Hepatocyte (in vitro differentiated cells): ENCODE measurements around the gene COIL. TPM values are rescaled to one million over a fixed set of nuclear protein-coding genes. Genes with fewer than 3 reads are reported as not detected.

Experiments used
- DNase-seq: peaks from one replicate; pipeline ENCODE4 v3.0.0-alpha.2; 2016; ENCODE audit warnings: low spot score
- H2AFZ ChIP-seq: fragments of 200-600 bp; sonication (generic); 2 replicates; pipeline ENCODE4 v1.6.0; 2016; ENCODE audit warnings: antibody characterized with exemption, mild to moderate bottlenecking
- H3K27ac ChIP-seq: fragments of 200-600 bp; sonication (generic); 2 replicates; pipeline ENCODE4 v1.5.1; 2016; ENCODE audit warnings: mild to moderate bottlenecking
- H3K27me3 ChIP-seq: fragments of 200-600 bp; sonication (generic); 2 replicates; pipeline ENCODE4 v1.6.1; 2016
- H3K36me3 ChIP-seq: fragments of 200-600 bp; sonication (generic); replicated peaks from 2 replicates; pipeline ENCODE4 v1.5.1; 2016; ENCODE audit warnings: low read depth; ENCODE audit not compliant: insufficient read depth
- H3K4me1 ChIP-seq: fragments of 200-600 bp; sonication (generic); 2 replicates; pipeline ENCODE4 v1.5.1; 2016; ENCODE audit warnings: mild to moderate bottlenecking, moderate library complexity; ENCODE audit not compliant: insufficient read depth
- H3K4me2 ChIP-seq: fragments of 200-600 bp; sonication (generic); 2 replicates; pipeline ENCODE4 v1.6.0; 2016
- H3K4me3 ChIP-seq: fragments of 200-600 bp; sonication (generic); 2 replicates; pipeline ENCODE4 v1.5.1; 2016; ENCODE audit warnings: mild to moderate bottlenecking
- H3K79me2 ChIP-seq: fragments of 200-600 bp; sonication (generic); 2 replicates; pipeline ENCODE4 v1.6.0; 2017; ENCODE audit warnings: mild to moderate bottlenecking
- H3K9me2 ChIP-seq: fragments of 200-600 bp; sonication (generic); replicated peaks from 2 replicates; pipeline ENCODE4 v1.6.0; 2017; ENCODE audit warnings: mild to moderate bottlenecking; ENCODE audit not compliant: insufficient read depth
- H3K9me3 ChIP-seq: fragments of 200-600 bp; sonication (generic); 2 replicates; pipeline ENCODE4 v1.5.1; 2016; ENCODE audit warnings: low read depth, mild to moderate bottlenecking
- H4K20me1 ChIP-seq: fragments of 200-600 bp; sonication (generic); 2 replicates; pipeline ENCODE4 v1.6.0; 2016; ENCODE audit warnings: mild to moderate bottlenecking; ENCODE audit not compliant: insufficient read depth, poor library complexity, severe bottlenecking
- CTCF ChIP-seq: fragments of 200-600 bp; sonication (generic); IDR thresholded peaks from 2 replicates; pipeline ENCODE4 v1.5.1; 2016; ENCODE audit warnings: antibody characterized with exemption, mild to moderate bottlenecking; ENCODE audit not compliant: poor library complexity
- EZH2 ChIP-seq: fragments of 200-600 bp; sonication (generic); IDR thresholded peaks from 2 replicates; pipeline ENCODE4 v1.6.1; 2016; ENCODE audit warnings: antibody characterized with exemption, mild to moderate bottlenecking, borderline replicate concordance
- EZH2phosphoT487 ChIP-seq: fragments of 200-600 bp; sonication (generic); IDR thresholded peaks from one replicate; pipeline ENCODE4 v1.6.1; 2018; ENCODE audit warnings: antibody characterized with exemption, mild to moderate bottlenecking, low read depth, moderate library complexity; ENCODE audit not compliant: unreplicated experiment, severe bottlenecking
- WGBS: methylation state at CpG from one replicate; pipeline ENCODE4 v1.1.6; 2016; ENCODE audit warnings: low lambda C conversion rate; ENCODE audit errors: missing lambda C conversion rate; 5-methylcytosine and 5-hydroxymethylcytosine counted together
- polyA plus RNA-seq: library from polyadenylated mRNA; unstranded; fragments of >200 nt; fragmentation: Nextera tagmentation; extraction: Ambion mirVana; gene quantifications from 2 replicates; pipeline ENCODE4 v1.2.1, GENCODE V29; 2016
- total RNA-seq: library from RNA; depleted of rRNA; stranded (reverse); fragments of >200 nt; gene quantifications from 2 replicates; pipeline ENCODE4 v1.2.3, GENCODE V29; 2014

Gene COIL
- total and polyA plus RNA-seq, 2 experiments from 2014 or later = 12.9 to 21.0 TPM

DNA sequence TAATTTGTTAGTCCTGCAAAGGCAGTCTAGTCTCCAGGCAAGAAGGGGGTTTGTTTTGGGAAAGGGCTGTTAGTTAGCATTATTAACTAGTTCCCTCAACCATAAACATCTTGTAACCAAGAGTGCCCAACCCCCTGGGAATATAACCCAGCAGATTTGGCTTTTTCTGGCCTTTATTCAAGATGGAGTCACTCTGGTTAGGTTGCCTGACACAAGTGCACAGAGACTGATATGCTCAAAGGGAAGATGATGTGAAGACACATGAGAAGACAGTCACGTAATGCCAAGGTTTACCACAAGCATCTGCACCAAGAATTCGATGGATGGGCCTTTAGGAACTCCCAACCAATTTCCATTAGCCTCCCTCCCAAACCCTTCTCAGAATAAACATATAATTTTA, 13.2 kb upstream of the COIL start:
- Histone ChIP-seq H3K27me3 (no peaks in the 10 kb centered on the region), H3K9me2 (no peaks in the 10 kb centered on the region), H4K20me1 (no peaks in the 10 kb centered on the region), H2AFZ (no peak overlapping the region), H3K27ac (no peak overlapping the region), H3K36me3 (no peaks in the 10 kb centered on the region), H3K4me1 (peaks cover 9% of the 10 kb centered on the region), H3K4me2 (no peak overlapping the region), H3K79me2 (no peaks in the 10 kb centered on the region), H3K4me3 (no peak overlapping the region), H3K9me3 (no peaks in the 10 kb centered on the region)
- 94% methylated on average over 2 of the region's 2 CpGs for whole genome bisulfite sequencing
- no peak for DNase-seq
- TF ChIP-seq EZH2phosphoT487 (no peak), CTCF (no peak), EZH2 (no peak)

- Histone ChIP-seq H3K9me2 (no peaks in the 10 kb centered on the region), H3K4me1 (peaks cover 4% of the 10 kb centered on the region), H3K27ac (no peak overlapping the region), H4K20me1 (no peaks in the 10 kb centered on the region), H3K27me3 (no peaks in the 10 kb centered on the region), H3K4me2 (no peak overlapping the region), H3K79me2 (no peaks in the 10 kb centered on the region), H3K36me3 (no peaks in the 10 kb centered on the region), H3K9me3 (no peaks in the 10 kb centered on the region), H3K4me3 (no peak overlapping the region), H2AFZ (no peak overlapping the region)
- no peak for DNase-seq
- 83% methylated on average over 7 of the region's 7 CpGs for WGBS
- no peak for TF ChIP-seq CTCF
- no peak for TF ChIP-seq EZH2phosphoT487
- TF ChIP-seq EZH2 = no peak
These were observed 12.7 kb upstream of the COIL start for GRCh38 chr17:56973520-56973919.

- WGBS = 45% methylated on average over 7 of the region's 7 CpGs
- Histone ChIP-seq H3K79me2 (no peaks in the 10 kb centered on the region), H3K4me3 (no peak overlapping the region), H3K9me2 (no peaks in the 10 kb centered on the region), H2AFZ (no peak overlapping the region), H3K27me3 (no peaks in the 10 kb centered on the region), H3K9me3 (no peaks in the 10 kb centered on the region), H3K27ac (peak overlapping the region; percentile 31), H3K36me3 (no peaks in the 10 kb centered on the region), H3K4me2 (no peak overlapping the region), H3K4me1 (no peaks in the 10 kb centered on the region), H4K20me1 (no peaks in the 10 kb centered on the region)
- TF ChIP-seq CTCF (no peak), EZH2phosphoT487 (no peak), EZH2 (no peak)
- no peak for DNase-seq
These were observed 11.4 kb upstream of the COIL start for GRCh38 chr17:56972111-56972730.
